Activated CD4-positive, alpha-beta T cell treated with anti-CD3 and anti-CD28 coated beads, Interleukin-2, amount 50 U/mL, for 16 hours (primary cell): ENCODE results near the gene LCT.

ENCODE experiments used
- DNase-seq: peaks from one replicate; pipeline ENCODE4 v3.0.0-alpha.2; 2020

The LCT gene

GRCh38 chr2:135741043-135741394 is 96.0 kb downstream of the LCT start:
- DNase-seq: no peak

- no peak for DNase-seq
These were observed 96.8 kb downstream of the LCT start for GRCh38 chr2:135740206-135740605.
